NK-92 treated with Interleukin-12 subunit alpha and Interleukin-12 subunit beta, amount 100 ng/mL, for 24 hours (cell line): Measurements from ENCODE around the gene HEPH.
A peak's percentile ranks its signal among the peaks of the same experiment; 100 is the strongest.
"Not testable (repeated sequence)": the region's sequence is repeated elsewhere in the genome, so short reads cannot be mapped to it uniquely, and the experiment has no call there.

Experiments used
- DNase-seq: peaks from one replicate; lab custom pipeline; 2025; lab: John Stamatoyannopoulos, UW

HEPH gene

GRCh38 chrX:66163849-66164411, at the start of gene HEPH:
TSS of gene HEPH (plus strand) at chrX:66164247. CDS start at chrX:66170571, 6,324 bp downstream.
- DNase-seq, result no peak

- not testable (repeated sequence) for DNase-seq
Observed at GRCh38 chrX:66118722-66119121, 45.3 kb upstream of the HEPH start.

- not testable (repeated sequence) for DNase-seq
Observed at GRCh38 chrX:66121354-66121753, 42.7 kb upstream of the HEPH start.

- DNase-seq, result no peak
Observed at GRCh38 chrX:66126662-66127061, 37.4 kb upstream of the HEPH start.

GRCh38 chrX:66130469-66130868, 33.6 kb upstream of the HEPH start:
- DNase-seq, result no peak

- not testable (repeated sequence) for DNase-seq
Observed at GRCh38 chrX:66135284-66135683, 28.8 kb upstream of the HEPH start.

- DNase-seq, result peak; percentile 8
Observed at GRCh38 chrX:66142351-66142750, 21.7 kb upstream of the HEPH start.

- DNase-seq, result no peak
Observed at GRCh38 chrX:66144258-66144657, 19.8 kb upstream of the HEPH start.

GRCh38 chrX:66149519-66149918, 14.5 kb upstream of the HEPH start:
- DNase-seq, result no peak

- no peak for DNase-seq
Observed at GRCh38 chrX:66150163-66150562, 13.9 kb upstream of the HEPH start.

GRCh38 chrX:66162331-66162822, 1.7 kb upstream of the HEPH start:
- no peak for DNase-seq

GRCh38 chrX:66163447-66163846, 600 bp upstream of the HEPH start:
- no peak for DNase-seq

GRCh38 chrX:66164470-66164869, 423 bp downstream of the HEPH start:
- no peak for DNase-seq

- DNase-seq, result no peak
Observed at GRCh38 chrX:66164931-66165330, 884 bp downstream of the HEPH start.

GRCh38 chrX:66166671-66167070, 2.6 kb downstream of the HEPH start:
- DNase-seq, result no peak

GRCh38 chrX:66167431-66167830, 3.4 kb downstream of the HEPH start:
- no peak for DNase-seq

GRCh38 chrX:66176134-66176533, 12.1 kb downstream of the HEPH start:
- no peak for DNase-seq

GRCh38 chrX:66191563-66191962, 27.5 kb downstream of the HEPH start:
- DNase-seq, result no peak

- DNase-seq, result no peak
Observed at GRCh38 chrX:66193821-66194220, 29.8 kb downstream of the HEPH start.

GRCh38 chrX:66200050-66200664, 36.1 kb downstream of the HEPH start:
- no peak for DNase-seq

- no peak for DNase-seq
Observed at GRCh38 chrX:66200855-66201795, 37.1 kb downstream of the HEPH start.

- DNase-seq, result no peak
Observed at GRCh38 chrX:66203114-66203513, 39.1 kb downstream of the HEPH start.

GRCh38 chrX:66221856-66222255, 57.8 kb downstream of the HEPH start:
- DNase-seq, result no peak
